Measurements from ENCODE around the gene FNDC8. TPM values are rescaled to one million over a fixed set of nuclear protein-coding genes. Genes with fewer than 3 reads are reported as not detected.
A peak's percentile ranks its signal among the peaks of the same experiment; 100 is the strongest.

FNDC8 gene
- total and polyA plus RNA-seq, 2 of the 8 experiments (the other 6 are each of a cell fraction or from before 2014, with no cell fraction given), result not detected

- DNase-seq (ENCODE audit: low read depth in 1 of 2, low spot score in 2 of 2) (no peak), FAIRE-seq (no peak)
- Histone ChIP-seq H4K20me1 (replicated peaks in 1 of 2; ENCODE audit: control insufficient read depth in 1 of 2, insufficient read depth in 2 of 2, low read length in 2 of 2) (no peaks in the 10 kb centered on the region), H3K9ac (replicated peaks in 1 of 4; ENCODE audit: extremely low read depth in 1 of 4, low read depth in 3 of 4, low read length in 3 of 4) (no peak overlapping the region; a peak in 1 of 7 replicates), H3K27ac (ENCODE audit: low read depth, low read length) (no peak overlapping the region), H2BK20ac (ENCODE audit: low read length) (no peak overlapping the region), H3K4me1 (replicated peaks in 1 of 4; ENCODE audit: control insufficient read depth in 3 of 4, insufficient read depth in 4 of 4, low read length in 3 of 4) (peaks cover 0 to 2% (median 0%) of the 10 kb centered on the region in 4 experiments; a peak in 1 of 7 replicates), H3K14ac (ENCODE audit: insufficient read length) (no peak overlapping the region), H3K56ac (replicated peaks; ENCODE audit: insufficient read length, low read depth, low read length) (no peak overlapping the region), H2AK5ac (ENCODE audit: low read depth, low read length) (0 out of 2 replicates have a peak overlapping the region, but pooled peaks have one; percentile 13), H3K18ac (ENCODE audit: extremely low read depth, low read length) (no peak overlapping the region), H3K23ac (ENCODE audit: insufficient read length) (no peak overlapping the region), H3K36me3 (ENCODE audit: control insufficient read depth in 2 of 4, insufficient read depth in 4 of 4, low read length in 3 of 4) (peaks cover 0 to 5% (median 4%) of the 10 kb centered on the region in 4 experiments; a peak in 4 of 8 replicates), H3K23me2 (ENCODE audit: low read depth, low read length) (no peaks in the 10 kb centered on the region), H2BK5ac (ENCODE audit: low read depth, low read length) (no peak overlapping the region; the same call in 1 of the 2 replicates), H3K79me2 (ENCODE audit: control insufficient read depth in 1 of 2, insufficient read depth in 2 of 2, low read length in 2 of 2) (no peaks in the 10 kb centered on the region), H4K8ac (ENCODE audit: extremely low read depth, insufficient read depth, low read length) (no peak overlapping the region), H2AFZ (ENCODE audit: low read length) (no peak overlapping the region), H3K79me1 (ENCODE audit: low read depth, low read length) (no peaks in the 10 kb centered on the region), H3K9me3 (ENCODE audit: insufficient read depth in 2 of 2, low read depth in 1 of 2, low read length in 1 of 2) (no peaks in the 10 kb centered on the region), H4K91ac (replicated peaks; ENCODE audit: insufficient read length, low read length) (no peak overlapping the region), H2BK120ac (replicated peaks; ENCODE audit: low read depth, low read length) (no peak overlapping the region), H4K5ac (ENCODE audit: insufficient read length, low read depth, low read length) (no peak overlapping the region), H3K4me2 (ENCODE audit: insufficient read depth in 1 of 2, low read depth in 2 of 2, low read length in 2 of 2) (no peak overlapping the region), H2BK12ac (ENCODE audit: low read depth, low read length) (no peak overlapping the region), H3K4me3 (ENCODE audit: extremely low read depth in 1 of 4, insufficient read depth in 2 of 4, low read depth in 3 of 4, low read length in 4 of 4) (no peak overlapping the region), H2BK15ac (ENCODE audit: low read length) (0 out of 2 replicates have a peak overlapping the region, but pooled peaks have one; percentile 92), H3K4ac (replicated peaks; ENCODE audit: insufficient read length, low read depth, low read length) (no peak overlapping the region), H3K27me3 (replicated peaks in 1 of 4; ENCODE audit: control insufficient read depth in 3 of 4, extremely low read depth in 1 of 4, insufficient read depth in 3 of 4, low read length in 3 of 4) (no peaks in the 10 kb centered on the region)
- TF ChIP-seq CEBPB (IDR thresholded peaks at IDR 0.05; ENCODE audit: low read depth, low read length) (no peak), NANOG (IDR thresholded peaks at IDR 0.05; ENCODE audit: insufficient read depth, low read depth, low read length, poor library complexity, severe bottlenecking) (no peak), MAFK (IDR thresholded peaks at IDR 0.05; ENCODE audit: low read depth, low read length) (no peak), TAF7 (optimal IDR thresholded peaks at IDR 0.05; ENCODE audit: borderline replicate concordance, low read depth, low read length) (no peak), EP300 (IDR thresholded peaks at IDR 0.05; ENCODE audit: borderline replicate concordance in 1 of 2, low read depth in 2 of 2, low read length in 2 of 2) (no peak), NRF1 (IDR thresholded peaks at IDR 0.05; ENCODE audit: low read depth, low read length) (no peak), KDM1A (IDR thresholded peaks at IDR 0.05; ENCODE audit: borderline replicate concordance, low read length) (no peak), GTF2F1 (IDR thresholded peaks at IDR 0.05; ENCODE audit: borderline replicate concordance, low read depth, low read length) (no peak), SP2 (IDR thresholded peaks at IDR 0.05; ENCODE audit: low read length) (no peak), SUZ12 (IDR thresholded peaks at IDR 0.05; ENCODE audit: low read length) (no peak), KDM4A (IDR thresholded peaks at IDR 0.05; ENCODE audit: low read depth, low read length, severe bottlenecking) (no peak), SRF (IDR thresholded peaks at IDR 0.05; ENCODE audit: low read depth, low read length) (no peak)
- 88% methylated on average over 2 of the region's 2 CpGs; no CpG with 5 or more reads in 1 of the 2 experiments for WGBS, 2 experiments (ENCODE audit: extremely low coverage in 1 of 2, insufficient coverage in 1 of 2, insufficient read length in 1 of 2, insufficient replicate concordance in 2 of 2, low coverage in 1 of 2, low lambda C conversion rate in 2 of 2, missing lambda C conversion rate in 1 of 2)
- ChIA-PET CTCF (ENCODE audit: partially characterized antibody) (no interaction called here), POLR2A (ENCODE audit: partially characterized antibody) (interaction anchor here (0.7 to 1.8 kb wide), 7 partner anchors 8 to 98 kb away, joined by 3 to 6 read pairs (median 3); no protein-coding TSS in a partner anchor)
Measured at GRCh38 chr17:35097776-35098175, 23.6 kb upstream of the FNDC8 start.
